ENCODE data around the gene BDKRB2. TPM values are rescaled to one million over a fixed set of nuclear protein-coding genes. Genes with fewer than 3 reads are reported as not detected.

BDKRB2 gene
- total and polyA plus RNA-seq, 2 of the 8 experiments (the other 6 are each of a cell fraction or from before 2014, with no cell fraction given) = 0.13 to 0.21 TPM

- ChIA-PET POLR2A (ENCODE audit: partially characterized antibody) (interaction anchor here (1.3 kb wide), 1 partner anchor 8 kb away, joined by 3 read pairs; no protein-coding TSS in a partner anchor), CTCF (ENCODE audit: partially characterized antibody) (interaction anchor here (1.1 to 2.9 kb wide), 7 partner anchors 8 to 97 kb away, joined by 3 to 8 read pairs (median 5); partner anchors contain the start of gene BDKRB2)
- Histone ChIP-seq H2BK12ac (ENCODE audit: low read depth, low read length) (no peak overlapping the region), H3K4me3 (ENCODE audit: extremely low read depth in 1 of 4, insufficient read depth in 2 of 4, low read depth in 3 of 4, low read length in 4 of 4) (no peak overlapping the region), H2BK5ac (ENCODE audit: low read depth, low read length) (no peak overlapping the region), H3K79me1 (ENCODE audit: low read depth, low read length) (no peaks in the 10 kb centered on the region), H3K9ac (replicated peaks in 1 of 4; ENCODE audit: extremely low read depth in 1 of 4, low read depth in 3 of 4, low read length in 3 of 4) (no peak overlapping the region), H3K4me1 (replicated peaks in 1 of 4; ENCODE audit: control insufficient read depth in 3 of 4, insufficient read depth in 4 of 4, low read length in 3 of 4) (no peaks in the 10 kb centered on the region), H3K9me3 (ENCODE audit: insufficient read depth in 2 of 2, low read depth in 1 of 2, low read length in 1 of 2) (no peaks in the 10 kb centered on the region; a peak in 1 of 4 replicates), H4K8ac (ENCODE audit: extremely low read depth, insufficient read depth, low read length) (no peak overlapping the region), H3K23me2 (ENCODE audit: low read depth, low read length) (no peaks in the 10 kb centered on the region), H3K56ac (replicated peaks; ENCODE audit: insufficient read length, low read depth, low read length) (no peak overlapping the region), H3K36me3 (ENCODE audit: control insufficient read depth in 2 of 4, insufficient read depth in 4 of 4, low read length in 3 of 4) (no peaks in the 10 kb centered on the region), H2AK5ac (ENCODE audit: low read depth, low read length) (no peak overlapping the region), H3K4ac (replicated peaks; ENCODE audit: insufficient read length, low read depth, low read length) (no peak overlapping the region), H3K27ac (ENCODE audit: low read depth, low read length) (no peak overlapping the region), H4K20me1 (replicated peaks in 1 of 2; ENCODE audit: control insufficient read depth in 1 of 2, insufficient read depth in 2 of 2, low read length in 2 of 2) (no peaks in the 10 kb centered on the region), H3K27me3 (replicated peaks in 1 of 4; ENCODE audit: control insufficient read depth in 3 of 4, extremely low read depth in 1 of 4, insufficient read depth in 3 of 4, low read length in 3 of 4) (no peaks in the 10 kb centered on the region), H2AFZ (ENCODE audit: low read length) (no peak overlapping the region), H4K5ac (ENCODE audit: insufficient read length, low read depth, low read length) (no peak overlapping the region), H2BK20ac (ENCODE audit: low read length) (no peak overlapping the region), H3K18ac (ENCODE audit: extremely low read depth, low read length) (no peak overlapping the region), H3K23ac (ENCODE audit: insufficient read length) (no peak overlapping the region), H2BK120ac (replicated peaks; ENCODE audit: low read depth, low read length) (no peak overlapping the region), H2BK15ac (ENCODE audit: low read length) (no peak overlapping the region), H3K14ac (ENCODE audit: insufficient read length) (no peak overlapping the region), H3K79me2 (ENCODE audit: control insufficient read depth in 1 of 2, insufficient read depth in 2 of 2, low read length in 2 of 2) (no peaks in the 10 kb centered on the region), H4K91ac (replicated peaks; ENCODE audit: insufficient read length, low read length) (no peak overlapping the region), H3K4me2 (ENCODE audit: insufficient read depth in 1 of 2, low read depth in 2 of 2, low read length in 2 of 2) (no peak overlapping the region)
- WGBS, 2 experiments (ENCODE audit: extremely low coverage in 1 of 2, insufficient coverage in 1 of 2, insufficient read length in 1 of 2, insufficient replicate concordance in 2 of 2, low coverage in 1 of 2, low lambda C conversion rate in 2 of 2, missing lambda C conversion rate in 1 of 2) = 78% methylated on average over 10 of the region's 10 CpGs; no CpG with 5 or more reads in 1 of the 2 experiments
- FAIRE-seq = no peak
- no peak for DNase-seq (ENCODE audit: low read depth in 1 of 2, low spot score in 2 of 2)
- no peak for TF ChIP-seq SRF (IDR thresholded peaks at IDR 0.05; ENCODE audit: low read depth, low read length)
- TF ChIP-seq RBBP5 (IDR thresholded peaks at IDR 0.05; ENCODE audit: borderline replicate concordance, low read depth, low read length) = no peak
- TF ChIP-seq RXRA (IDR thresholded peaks at IDR 0.05; ENCODE audit: insufficient read depth, low read depth, low read length) = no peak
- TF ChIP-seq JUND (IDR thresholded peaks at IDR 0.05; ENCODE audit: low read length) = no peak
- no peak for TF ChIP-seq SIX5 (IDR thresholded peaks at IDR 0.05; ENCODE audit: low read depth, low read length)
- TF ChIP-seq SUZ12 (IDR thresholded peaks at IDR 0.05; ENCODE audit: low read length) = no peak
- no peak for TF ChIP-seq SP2 (IDR thresholded peaks at IDR 0.05; ENCODE audit: low read length)
- no peak for TF ChIP-seq CBX5 (IDR thresholded peaks at IDR 0.05; ENCODE audit: low read depth, low read length)
These were observed 26.8 kb upstream of the BDKRB2 start for GRCh38 chr14:96177766-96178375.

Data from H1 (cell line).